HG02840 (cell line): ENCODE data around the gene VHLL.

Experiments used
- ATAC-seq: cut with Tn5 transposase; IDR thresholded peaks from one replicate; pipeline ENCODE4 v1.9.1; 2021; ENCODE audit warnings: mild to moderate bottlenecking, moderate library complexity, moderate number of reproducible peaks; ENCODE audit not compliant: unreplicated experiment, low FRiP score

Gene VHLL

DNA sequence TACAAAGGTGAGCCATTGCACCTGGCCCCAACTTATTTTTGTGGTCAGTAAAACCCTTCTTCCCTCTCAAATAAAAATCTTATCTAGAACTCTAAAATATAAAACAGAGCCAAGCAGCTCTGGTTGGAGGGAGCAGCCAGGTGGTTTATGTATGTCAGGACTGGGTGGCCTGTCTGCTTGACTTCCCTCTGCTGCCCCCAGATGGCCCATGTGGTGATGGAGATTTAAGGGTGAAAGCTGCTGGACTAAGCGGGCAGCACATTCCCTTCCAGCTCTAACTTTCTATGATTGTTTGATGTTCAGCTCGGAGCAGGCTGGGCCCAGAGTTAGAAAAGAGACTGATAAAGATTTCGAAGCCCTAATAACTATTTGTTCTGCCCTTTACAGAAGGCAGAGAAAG is 39.3 kb downstream of the VHLL start:
- no peak for ATAC-seq

DNA sequence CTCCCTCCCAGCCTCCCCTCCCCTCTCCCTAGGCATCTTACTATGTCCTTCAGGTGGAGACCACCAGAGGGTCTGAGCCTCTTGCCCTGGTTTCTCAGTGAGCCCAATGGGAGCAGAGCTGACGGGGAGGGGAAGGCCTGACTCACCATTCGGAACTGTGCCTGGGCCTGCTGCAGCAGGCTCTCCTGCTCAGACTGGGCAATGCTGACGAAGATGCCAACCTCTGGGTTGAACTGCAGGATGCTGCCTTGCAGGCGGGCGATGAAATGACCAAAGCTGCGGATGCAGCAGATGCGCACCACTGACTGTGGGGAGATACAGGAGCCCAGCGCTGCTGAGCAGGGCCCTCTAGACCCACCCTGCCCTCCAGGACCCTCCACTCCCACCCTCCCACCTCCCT is 40.2 kb downstream of the VHLL start:
- ATAC-seq, result no peak

DNA sequence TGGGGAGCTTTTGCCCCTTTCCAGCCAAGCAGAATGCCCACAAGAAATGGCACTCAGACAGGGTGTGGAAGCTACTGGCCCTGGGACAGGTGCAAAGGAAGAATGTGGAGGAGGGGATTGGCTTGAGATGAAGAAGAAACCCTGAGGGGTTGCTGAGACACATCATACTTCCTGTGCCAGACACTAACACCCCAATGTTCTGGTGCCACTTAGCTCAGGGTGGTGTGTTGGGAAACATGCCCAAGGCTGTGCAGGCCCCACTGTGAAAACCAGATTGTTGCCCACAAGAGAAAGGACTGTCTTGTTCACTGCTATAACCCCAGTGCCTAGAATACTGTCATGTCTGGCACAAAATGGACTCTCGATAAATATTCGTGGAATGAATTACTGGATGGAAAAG is 41.4 kb downstream of the VHLL start:
- no peak for ATAC-seq

DNA sequence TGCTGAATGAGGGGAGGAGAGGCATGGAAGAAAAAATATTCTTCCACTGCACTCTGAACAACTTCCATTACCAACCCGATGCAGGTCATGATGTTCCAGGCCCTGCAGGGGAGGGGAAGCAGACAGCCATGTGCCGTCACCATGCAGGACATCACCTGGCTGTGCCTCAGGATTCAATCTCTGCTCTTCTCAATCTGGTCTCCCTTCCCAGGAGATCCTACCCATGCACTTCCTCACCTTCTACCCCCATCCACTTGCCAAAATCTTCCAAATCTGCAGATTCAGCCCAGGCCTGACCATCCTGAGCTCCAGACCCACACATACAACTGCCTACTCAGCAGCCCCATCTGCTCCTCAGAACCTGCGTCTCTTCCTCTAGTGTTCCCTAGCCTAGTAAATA is 45.5 kb downstream of the VHLL start:
- ATAC-seq, result no peak

DNA sequence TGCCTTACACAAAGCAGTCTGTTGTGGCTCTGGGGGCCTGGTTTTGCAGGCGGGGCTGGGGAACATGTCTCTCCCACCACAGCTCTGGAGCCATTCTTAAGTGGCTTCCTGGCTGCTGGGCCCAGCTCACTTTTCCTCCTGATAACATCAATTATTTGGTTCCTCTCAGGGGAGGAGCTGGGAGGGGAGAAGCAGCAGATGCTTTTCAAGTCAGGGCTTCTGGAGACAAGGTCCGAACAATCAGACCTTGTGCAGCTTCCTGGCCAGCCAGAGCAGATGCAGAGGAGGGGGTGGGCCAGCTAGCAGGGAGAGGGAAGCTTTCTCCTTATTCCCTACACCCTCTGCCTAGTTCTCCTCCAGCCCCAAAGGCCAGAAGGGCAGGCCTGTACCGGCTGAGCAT is 47.6 kb downstream of the VHLL start:
- ATAC-seq, result no peak

DNA sequence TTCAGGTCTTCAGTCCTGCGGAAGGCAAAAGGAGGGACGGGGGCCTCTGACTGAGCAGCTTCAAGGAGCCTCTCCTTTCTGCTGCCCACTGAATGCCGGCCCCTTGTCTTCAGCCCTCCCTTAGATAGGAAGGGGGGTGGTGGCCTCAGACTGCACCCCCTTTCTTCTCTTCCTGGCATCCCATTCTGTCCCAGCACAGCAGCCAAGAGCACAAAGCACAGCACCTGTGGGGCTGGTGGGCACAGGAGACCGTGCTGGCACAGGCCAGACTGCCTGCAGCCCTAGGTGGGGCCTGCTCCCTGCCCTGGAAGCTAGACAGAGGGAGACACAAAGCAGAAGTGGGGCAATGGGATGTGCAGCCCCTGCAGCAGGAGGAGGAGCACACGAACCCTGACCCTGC is 49.5 kb downstream of the VHLL start:
- ATAC-seq, result no peak
